B cell (primary cell): ENCODE results near the gene ANKRD44.

Experiments
- EZH2 ChIP-seq: IDR thresholded peaks from 2 replicates; pipeline ENCODE4 v1.6.1; 2012; ENCODE audit warnings: borderline replicate concordance, low read depth, mild to moderate bottlenecking, moderate library complexity, low read length; ENCODE audit not compliant: insufficient read depth, poor library complexity, severe bottlenecking
- TF ChIP-seq, protein P1 (sequence below): fragments of 200-600 bp; IDR thresholded peaks from one replicate; pipeline ENCODE4 v1.8.0; 2022; ENCODE audit warnings: antibody characterized with exemption, mild to moderate bottlenecking

DNA sequence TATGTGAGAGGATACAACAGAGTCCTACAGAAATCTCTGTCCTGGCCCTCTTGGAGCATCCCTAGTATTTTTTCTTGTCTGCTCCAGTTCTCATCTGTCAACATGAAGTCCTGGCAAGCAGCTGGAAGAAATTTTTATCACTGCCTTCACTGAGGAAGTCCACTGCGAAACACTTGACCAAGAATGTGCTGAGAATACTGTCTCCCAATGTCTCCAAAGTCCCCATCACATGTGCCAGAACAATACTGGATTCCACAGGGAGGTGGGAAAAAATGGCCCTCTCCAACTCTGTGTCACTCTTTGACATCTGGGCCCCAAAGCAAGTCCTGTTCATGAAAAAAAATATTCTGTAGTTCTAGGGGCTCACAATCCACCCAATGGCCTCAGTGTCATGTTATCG lies 351.3 kb downstream of the ANKRD44 start:
- TF ChIP-seq, protein P1, sequence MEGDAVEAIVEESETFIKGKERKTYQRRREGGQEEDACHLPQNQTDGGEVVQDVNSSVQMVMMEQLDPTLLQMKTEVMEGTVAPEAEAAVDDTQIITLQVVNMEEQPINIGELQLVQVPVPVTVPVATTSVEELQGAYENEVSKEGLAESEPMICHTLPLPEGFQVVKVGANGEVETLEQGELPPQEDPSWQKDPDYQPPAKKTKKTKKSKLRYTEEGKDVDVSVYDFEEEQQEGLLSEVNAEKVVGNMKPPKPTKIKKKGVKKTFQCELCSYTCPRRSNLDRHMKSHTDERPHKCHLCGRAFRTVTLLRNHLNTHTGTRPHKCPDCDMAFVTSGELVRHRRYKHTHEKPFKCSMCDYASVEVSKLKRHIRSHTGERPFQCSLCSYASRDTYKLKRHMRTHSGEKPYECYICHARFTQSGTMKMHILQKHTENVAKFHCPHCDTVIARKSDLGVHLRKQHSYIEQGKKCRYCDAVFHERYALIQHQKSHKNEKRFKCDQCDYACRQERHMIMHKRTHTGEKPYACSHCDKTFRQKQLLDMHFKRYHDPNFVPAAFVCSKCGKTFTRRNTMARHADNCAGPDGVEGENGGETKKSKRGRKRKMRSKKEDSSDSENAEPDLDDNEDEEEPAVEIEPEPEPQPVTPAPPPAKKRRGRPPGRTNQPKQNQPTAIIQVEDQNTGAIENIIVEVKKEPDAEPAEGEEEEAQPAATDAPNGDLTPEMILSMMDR, result no peak
- TF ChIP-seq EZH2, result no peak
